HEK293T (cell line): ENCODE data around the gene TES.
"Not testable (repeated sequence)": the region's sequence is repeated elsewhere in the genome, so short reads cannot be mapped to it uniquely, and the experiment has no call there.

Source experiments
- CTCF ChIA-PET: fragments of 350-600 bp; formaldehyde crosslinking; extraction: SDS; loops from one replicate; lab custom pipeline; 2021; ENCODE audit warnings: antibody characterized with exemption, inconsistent platforms; lab: Yijun Ruan, JAX
- POLR2A ChIA-PET: fragments of 350-600 bp; formaldehyde crosslinking; extraction: SDS; loops from one replicate; lab custom pipeline; 2020; ENCODE audit warnings: antibody characterized with exemption, inconsistent platforms; lab: Yijun Ruan, JAX
- DNase-seq: peaks from one replicate; pipeline ENCODE4 v3.0.0; 2012; ENCODE audit warnings: mixed read lengths; ENCODE audit errors: extremely low spot score
- ARNT ChIP-seq: fragments of 450-650 bp; IDR thresholded peaks from 2 replicates; pipeline ENCODE4 v1.6.1; 2017; ENCODE audit warnings: mild to moderate bottlenecking
- BHLHE40 ChIP-seq: fragments of 450-650 bp; IDR thresholded peaks from 2 replicates; pipeline ENCODE4 v1.6.1; 2016; ENCODE audit warnings: mild to moderate bottlenecking, moderate library complexity, borderline replicate concordance
- CTBP1 ChIP-seq: fragments of 450-650 bp; IDR thresholded peaks from 2 replicates; pipeline ENCODE4 v1.6.1; 2016; ENCODE audit warnings: borderline replicate concordance
- ELF4 ChIP-seq: fragments of 450-650 bp; IDR thresholded peaks from 2 replicates; pipeline ENCODE4 v1.6.1; 2017; ENCODE audit warnings: antibody characterized with exemption
- FOXA1 ChIP-seq: fragments of 450-650 bp; IDR thresholded peaks from 2 replicates; pipeline ENCODE4 v1.6.1; 2016; ENCODE audit warnings: mild to moderate bottlenecking
- FOXK2 ChIP-seq: fragments of 450-650 bp; IDR thresholded peaks from 2 replicates; pipeline ENCODE4 v1.6.1; 2016; ENCODE audit warnings: mild to moderate bottlenecking
- FOXM1 ChIP-seq: fragments of 450-650 bp; IDR thresholded peaks from 2 replicates; pipeline ENCODE4 v1.6.1; 2017; ENCODE audit warnings: mild to moderate bottlenecking, borderline replicate concordance
- HDGF ChIP-seq: fragments of 450-650 bp; IDR thresholded peaks from 2 replicates; pipeline ENCODE4 v1.6.1; 2017; ENCODE audit warnings: antibody characterized with exemption, borderline replicate concordance
- L3MBTL2 ChIP-seq: fragments of 450-650 bp; conservative IDR thresholded peaks from 2 replicates; pipeline ENCODE4 v1.6.1; 2016; ENCODE audit warnings: mild to moderate bottlenecking
- LEF1 ChIP-seq: fragments of 450-650 bp; IDR thresholded peaks from 2 replicates; pipeline ENCODE4 v1.6.1; 2017; ENCODE audit warnings: mild to moderate bottlenecking, borderline replicate concordance
- NFRKB ChIP-seq: fragments of 450-650 bp; IDR thresholded peaks from 2 replicates; pipeline ENCODE4 v1.6.1; 2016; ENCODE audit warnings: mild to moderate bottlenecking, moderate library complexity
- SP1 ChIP-seq: fragments of 450-650 bp; IDR thresholded peaks from 2 replicates; pipeline ENCODE4 v1.6.1; 2017
- SUZ12 ChIP-seq: fragments of 450-650 bp; IDR thresholded peaks from 2 replicates; pipeline ENCODE4 v1.6.1; 2016; ENCODE audit warnings: mild to moderate bottlenecking
- TARDBP ChIP-seq: fragments of 450-650 bp; IDR thresholded peaks from 2 replicates; pipeline ENCODE4 v1.6.1; 2016
- ZNF384 ChIP-seq: fragments of 450-650 bp; IDR thresholded peaks from 2 replicates; pipeline ENCODE4 v1.6.1; 2016
- TF ChIP-seq, protein P1 (sequence below): fragments of 450-650 bp; IDR thresholded peaks from 2 replicates; pipeline ENCODE4 v1.6.1; 2016

The TES gene

DNA sequence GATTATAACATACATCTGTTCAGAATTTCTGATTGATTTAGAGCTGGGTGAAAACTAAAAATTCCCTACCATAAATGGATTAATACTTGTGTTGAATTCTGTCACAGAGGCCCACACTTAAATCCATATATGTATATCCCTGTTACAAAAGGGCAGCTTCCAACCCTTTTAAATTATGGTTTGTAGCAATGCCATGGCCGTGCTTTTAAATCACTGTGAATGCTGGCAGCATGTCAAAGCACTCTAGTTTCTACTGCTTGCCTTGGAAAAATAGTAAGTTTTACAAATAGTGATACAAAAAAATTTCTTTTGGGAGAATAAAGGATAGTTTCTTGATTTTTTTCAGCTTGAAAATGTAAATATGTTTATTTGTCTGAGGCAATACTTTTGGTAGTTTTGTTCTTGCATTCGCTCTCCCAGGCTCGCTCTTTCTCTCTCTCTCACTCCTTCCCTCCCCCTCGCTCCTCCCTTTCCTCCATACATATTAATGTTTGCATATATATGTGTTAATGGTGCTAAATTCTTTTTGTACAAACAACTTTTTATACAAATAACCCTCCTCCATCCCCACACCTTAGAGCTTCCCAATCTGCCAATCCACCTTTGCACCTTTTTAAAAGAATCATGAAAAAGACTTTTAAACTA lies 29.8 kb downstream of the TES start:
- TF ChIP-seq ARNT (no peak), SUZ12 (no peak), NFRKB (no peak), L3MBTL2 (no peak), FOXK2 (no peak), ZNF384 (no peak), BHLHE40 (no peak), FOXA1 (no peak), CTBP1 (no peak), ELF4 (no peak), LEF1 (no peak), SP1 (no peak)
- POLR2A ChIA-PET: no interaction called here
- CTCF ChIA-PET: interaction anchor here (1.2 kb wide), 1 partner anchor 101 kb away, joined by 3 read pairs; no protein-coding TSS in a partner anchor

DNA sequence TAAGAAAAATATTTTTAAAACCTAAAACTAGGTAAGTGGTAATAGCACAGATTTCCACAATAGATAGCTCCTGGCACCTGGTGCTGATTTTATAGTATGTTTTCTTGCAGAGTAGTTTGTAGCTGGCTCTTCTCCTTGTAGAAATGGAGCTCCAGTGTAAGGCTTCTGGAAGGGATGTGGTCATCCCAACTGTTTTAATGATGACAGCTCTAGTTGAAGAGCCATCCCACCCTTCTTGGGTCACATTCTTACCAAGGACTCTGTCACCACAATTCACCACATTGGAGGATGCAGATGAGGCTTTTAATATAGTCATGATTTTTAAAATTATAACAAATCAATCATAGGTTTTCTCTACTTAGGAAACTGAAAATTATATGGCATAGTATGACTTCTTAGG lies 31.0 kb downstream of the TES start:
- TF ChIP-seq SUZ12: no peak
- TF ChIP-seq TARDBP: no peak
- TF ChIP-seq ARNT: no peak
- no peak for TF ChIP-seq LEF1
- TF ChIP-seq FOXK2: no peak
- no peak for TF ChIP-seq NFRKB
- no peak for TF ChIP-seq ELF4
- TF ChIP-seq L3MBTL2: no peak
- TF ChIP-seq HDGF: no peak
- TF ChIP-seq BHLHE40: no peak
- no peak for TF ChIP-seq FOXM1
- no peak for TF ChIP-seq CTBP1
- no peak for TF ChIP-seq ZNF384
- TF ChIP-seq, protein P1, sequence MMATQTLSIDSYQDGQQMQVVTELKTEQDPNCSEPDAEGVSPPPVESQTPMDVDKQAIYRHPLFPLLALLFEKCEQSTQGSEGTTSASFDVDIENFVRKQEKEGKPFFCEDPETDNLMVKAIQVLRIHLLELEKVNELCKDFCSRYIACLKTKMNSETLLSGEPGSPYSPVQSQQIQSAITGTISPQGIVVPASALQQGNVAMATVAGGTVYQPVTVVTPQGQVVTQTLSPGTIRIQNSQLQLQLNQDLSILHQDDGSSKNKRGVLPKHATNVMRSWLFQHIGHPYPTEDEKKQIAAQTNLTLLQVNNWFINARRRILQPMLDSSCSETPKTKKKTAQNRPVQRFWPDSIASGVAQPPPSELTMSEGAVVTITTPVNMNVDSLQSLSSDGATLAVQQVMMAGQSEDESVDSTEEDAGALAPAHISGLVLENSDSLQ: no peak
- TF ChIP-seq SP1: no peak
- TF ChIP-seq FOXA1: no peak
- ChIA-PET POLR2A (no interaction called here), CTCF (no interaction called here)
- DNase-seq: no peak

More for the DNA sequence above, 29.8 kb downstream of the TES start:
- DNase-seq: no peak

DNA sequence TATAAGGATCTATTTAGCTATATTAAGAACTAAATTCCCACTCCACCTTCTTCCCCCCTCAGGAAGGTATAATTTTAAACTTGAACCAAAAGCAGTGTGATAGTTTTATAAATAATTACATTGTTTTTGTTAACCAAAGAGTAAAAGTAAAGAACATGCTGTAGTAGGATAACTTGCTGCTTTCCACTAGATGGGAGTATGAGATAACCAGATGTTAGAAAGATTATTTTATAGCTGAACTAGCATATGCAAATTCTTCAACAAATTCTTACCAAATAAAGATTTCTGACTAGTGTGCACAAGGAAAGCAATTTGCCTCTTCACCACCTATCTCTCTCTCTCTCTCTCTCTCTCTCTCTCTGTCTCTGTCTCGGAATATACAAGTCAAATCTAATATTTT lies 31.8 kb downstream of the TES start:
- DNase-seq: no peak
- CTCF ChIA-PET: no interaction called here
- TF ChIP-seq SP1: no peak
- TF ChIP-seq FOXK2: no peak
- no peak for TF ChIP-seq BHLHE40
- TF ChIP-seq CTBP1: no peak
- no peak for TF ChIP-seq ZNF384
- TF ChIP-seq FOXA1: no peak
- TF ChIP-seq L3MBTL2: no peak
- no peak for TF ChIP-seq SUZ12
- no peak for TF ChIP-seq HDGF
- TF ChIP-seq, protein P1: no peak
- no peak for TF ChIP-seq LEF1
- TF ChIP-seq ARNT: no peak
- TF ChIP-seq ELF4: no peak
- no peak for TF ChIP-seq TARDBP
- TF ChIP-seq NFRKB: no peak
- no peak for TF ChIP-seq FOXM1
- POLR2A ChIA-PET: no interaction called here

DNA sequence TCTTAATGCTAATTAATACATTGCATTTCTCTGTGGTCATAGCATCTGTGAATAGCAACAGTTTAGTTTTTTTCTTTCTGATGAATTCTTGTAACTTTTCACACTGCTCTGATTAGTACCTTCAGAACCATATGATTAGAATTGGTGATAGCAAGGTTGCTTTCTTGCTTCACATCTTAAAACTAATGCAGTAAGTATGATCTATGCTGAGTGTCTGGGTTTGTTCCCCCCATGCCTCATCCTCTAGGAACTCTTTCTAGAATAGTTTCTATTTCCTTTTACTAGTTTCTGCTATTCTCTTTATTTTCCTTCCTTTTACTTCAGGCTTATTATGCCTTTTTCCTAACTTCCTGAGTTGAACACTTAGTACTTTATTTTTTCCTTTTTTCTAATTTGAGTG lies 32.4 kb downstream of the TES start:
- POLR2A ChIA-PET: no interaction called here

DNA sequence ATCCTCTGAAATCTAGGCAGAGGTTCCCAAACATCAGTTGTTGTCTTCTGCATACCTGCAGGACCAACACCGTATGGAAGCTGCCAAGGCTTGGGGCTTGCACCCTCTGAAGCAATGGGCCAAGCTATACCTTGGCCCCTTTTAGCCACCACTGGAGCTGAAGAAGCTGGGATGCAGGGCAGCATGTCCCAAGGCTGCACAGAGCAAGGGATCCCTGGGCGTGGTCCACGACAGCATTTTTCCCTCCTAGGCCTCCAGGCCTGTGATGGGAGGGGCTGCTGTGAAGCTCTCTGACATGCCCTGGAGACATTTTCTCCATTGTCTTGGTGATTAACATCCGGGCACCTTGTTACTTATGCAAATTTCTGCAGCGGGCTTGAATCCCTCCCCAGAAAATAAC lies 34.5 kb downstream of the TES start:
- POLR2A ChIA-PET, DNase-seq, CTCF ChIA-PET: not testable (repeated sequence)

More for the DNA sequence above, 32.4 kb downstream of the TES start:
- no peak for DNase-seq
- CTCF ChIA-PET: no interaction called here
- TF ChIP-seq NFRKB (no peak), TARDBP (no peak), SUZ12 (no peak), FOXM1 (no peak), LEF1 (no peak), HDGF (no peak), ELF4 (no peak), L3MBTL2 (no peak), ZNF384 (no peak), FOXK2 (no peak), ARNT (no peak), CTBP1 (no peak), BHLHE40 (no peak), FOXA1 (no peak), SP1 (no peak)
- TF ChIP-seq, protein P1: no peak

DNA sequence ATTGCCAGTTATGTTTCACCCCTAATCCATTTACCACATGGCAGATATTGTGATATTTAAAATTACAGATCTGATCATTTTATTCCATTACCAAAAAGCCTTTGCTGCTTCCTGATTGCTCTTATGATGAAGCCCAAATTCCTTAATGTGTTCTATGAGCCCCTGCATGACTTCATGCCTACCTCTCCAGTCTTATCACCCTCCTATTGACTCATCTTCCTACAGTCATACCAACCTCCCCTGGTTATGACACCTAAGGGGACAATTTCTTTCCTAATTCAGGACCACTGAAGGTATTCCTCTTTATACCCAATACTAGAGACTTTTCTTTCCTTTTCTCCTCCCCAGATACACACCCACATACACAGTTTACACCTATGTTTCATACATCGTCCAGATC lies 36.0 kb downstream of the TES start:
- CTCF ChIA-PET: no interaction called here
- no peak for DNase-seq
- POLR2A ChIA-PET: no interaction called here
- no peak for TF ChIP-seq ZNF384
- TF ChIP-seq NFRKB: no peak
- no peak for TF ChIP-seq HDGF
- no peak for TF ChIP-seq SUZ12
- no peak for TF ChIP-seq ARNT
- no peak for TF ChIP-seq TARDBP
- no peak for TF ChIP-seq CTBP1
- TF ChIP-seq SP1: no peak
